Measurements from ENCODE around the gene HSPD1.
A peak's percentile ranks its signal among the peaks of the same experiment; 100 is the strongest.

HSPD1 gene

GRCh38 chr2:197499594-197500502, at the start of gene HSPD1, which contains the start of gene HSPE1:
TSS of gene HSPD1 (minus strand) at chr2:197499840. CDS start at chr2:197498848, 992 bp downstream.
TSS of gene HSPE1 (plus strand) at chr2:197500379. CDS start at chr2:197500437, 58 bp downstream.
- peak; percentile 99 for DNase-seq

GRCh38 chr2:197548582-197548981, 48.9 kb upstream of the HSPD1 start:
- no peak for DNase-seq

- no peak for DNase-seq
Observed at GRCh38 chr2:197547163-197547900, 47.7 kb upstream of the HSPD1 start.

GRCh38 chr2:197543206-197543605, 43.6 kb upstream of the HSPD1 start:
- no peak for DNase-seq

GRCh38 chr2:197539734-197540133, 40.1 kb upstream of the HSPD1 start:
- DNase-seq, result no peak

GRCh38 chr2:197538412-197538811, 38.8 kb upstream of the HSPD1 start:
- no peak for DNase-seq

GRCh38 chr2:197517150-197517549, 17.5 kb upstream of the HSPD1 start:
- DNase-seq, result no peak

- no peak for DNase-seq
Observed at GRCh38 chr2:197516393-197516761, 16.7 kb upstream of the HSPD1 start.

GRCh38 chr2:197515739-197516392, 16.2 kb upstream of the HSPD1 start, which contains the start of gene MOB4:
TSS of gene MOB4 (plus strand) at chr2:197516066. CDS start at chr2:197516087, 21 bp downstream.
- DNase-seq, result peak; percentile 99

GRCh38 chr2:197515315-197515738, 15.7 kb upstream of the HSPD1 start:
- DNase-seq, result no peak

- DNase-seq, result no peak
Observed at GRCh38 chr2:197514754-197515153, 15.1 kb upstream of the HSPD1 start.

- no peak for DNase-seq
Observed at GRCh38 chr2:197513915-197514314, 14.3 kb upstream of the HSPD1 start.

GRCh38 chr2:197506658-197507057, 7.0 kb upstream of the HSPD1 start:
- no peak for DNase-seq

- DNase-seq, result no peak
Observed at GRCh38 chr2:197504512-197504911, 4.9 kb upstream of the HSPD1 start.

- DNase-seq, result no peak
Observed at GRCh38 chr2:197504000-197504399, 4.4 kb upstream of the HSPD1 start.

GRCh38 chr2:197502685-197503084, 3.0 kb upstream of the HSPD1 start:
- DNase-seq, result no peak

- DNase-seq, result no peak
Observed at GRCh38 chr2:197502201-197502600, 2.6 kb upstream of the HSPD1 start.

- DNase-seq, result no peak
Observed at GRCh38 chr2:197500503-197501131, 977 bp upstream of the HSPD1 start.

- peak; percentile 78 for DNase-seq
Observed at GRCh38 chr2:197498937-197499593, 575 bp downstream of the HSPD1 start.

GRCh38 chr2:197498235-197498936, 1.3 kb downstream of the HSPD1 start:
- DNase-seq, result no peak

GRCh38 chr2:197497326-197497725, 2.3 kb downstream of the HSPD1 start:
- DNase-seq, result no peak

GRCh38 chr2:197496695-197497094, 2.9 kb downstream of the HSPD1 start:
- no peak for DNase-seq

All from islet precursor cell (in vitro differentiated cells).